HG02571 (cell line): ENCODE results near the gene TOR1B.
"Not testable (repeated sequence)": the region's sequence is repeated elsewhere in the genome, so short reads cannot be mapped to it uniquely, and the experiment has no call there.

Experiments used
- ATAC-seq: cut with Tn5 transposase; IDR thresholded peaks from one replicate; pipeline ENCODE4 v1.9.1; 2021; ENCODE audit warnings: mild to moderate bottlenecking, moderate library complexity; ENCODE audit not compliant: unreplicated experiment

TOR1B gene

DNA sequence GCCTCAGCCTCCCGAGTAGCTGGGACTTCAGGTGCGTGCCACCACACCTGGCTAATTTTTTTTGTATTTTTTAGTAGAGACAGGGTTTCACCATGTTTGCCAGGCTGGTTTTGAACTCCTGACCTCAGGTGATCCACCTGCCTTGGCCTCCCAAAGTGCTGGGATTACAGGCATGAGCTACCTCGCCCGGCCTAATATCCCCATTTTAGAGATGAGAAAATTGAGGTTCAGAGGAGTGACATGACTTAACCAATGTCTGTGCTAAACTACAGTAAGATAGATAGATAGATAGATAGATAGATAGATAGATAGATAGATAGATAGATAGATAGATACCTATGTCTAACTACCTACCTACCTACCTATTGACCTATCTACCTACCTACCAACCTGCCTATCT is 26.9 kb upstream of the TOR1B start:
- not testable (repeated sequence) for ATAC-seq

- no peak for ATAC-seq
Measured at GRCh38 chr9:129776566-129776937, 26.4 kb upstream of the TOR1B start.

DNA sequence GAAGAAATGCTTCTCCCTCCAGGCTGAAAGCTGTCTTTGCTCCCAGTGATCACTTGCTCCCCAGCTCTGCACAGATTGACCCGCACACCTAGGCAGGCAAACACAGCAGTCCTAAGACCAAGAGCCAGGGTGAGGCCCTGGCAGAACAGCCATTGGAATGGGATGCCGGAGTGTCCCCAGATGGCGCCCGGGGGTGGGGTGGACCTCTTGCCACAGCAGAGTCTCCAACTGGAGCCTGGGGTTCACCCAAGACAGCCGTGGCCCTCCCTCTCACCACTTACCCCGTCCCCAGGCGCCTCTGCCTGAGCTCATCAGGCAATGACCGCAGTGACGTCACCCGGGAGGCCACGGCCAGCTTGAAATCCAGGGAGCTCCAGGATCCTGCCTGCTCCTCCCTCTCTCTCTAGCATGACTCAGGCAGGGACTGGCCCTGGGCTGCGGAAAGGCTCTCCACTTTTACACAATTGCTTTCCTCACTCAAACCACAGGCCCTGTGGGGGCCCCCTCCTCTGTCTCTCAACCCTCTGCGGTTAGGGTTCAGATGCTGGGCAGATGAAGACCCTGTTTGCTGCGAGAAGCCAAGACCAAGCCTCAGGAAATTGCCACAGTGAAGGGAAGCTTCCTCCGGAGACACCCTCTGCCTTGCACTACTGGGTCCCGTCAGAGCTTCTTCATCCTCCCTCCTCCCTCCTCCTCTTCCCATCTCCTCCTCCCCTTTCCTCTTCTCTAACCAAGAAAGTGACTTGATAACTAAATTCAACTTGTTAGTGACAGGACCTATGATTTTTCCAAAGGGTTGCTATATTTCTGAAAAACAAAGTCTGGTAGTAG is 25.8 kb upstream of the TOR1B start:
- no peak for ATAC-seq

DNA sequence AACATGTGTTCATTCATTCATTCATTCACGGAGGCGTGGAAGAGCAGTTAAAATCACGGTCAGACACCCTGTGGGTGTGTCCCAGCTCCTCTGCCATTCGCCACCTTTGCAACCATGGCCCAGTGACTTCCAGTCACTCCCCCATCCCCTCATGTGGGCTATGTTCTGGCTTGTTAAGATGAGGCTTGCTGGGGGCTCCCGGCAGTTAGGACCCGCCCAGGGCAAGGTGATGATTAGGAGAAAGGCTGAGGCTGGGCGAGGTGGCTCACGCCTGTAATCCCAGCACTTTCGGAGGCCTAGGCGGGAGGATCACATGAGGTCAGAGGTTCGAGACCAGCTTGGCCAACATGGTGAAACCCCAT is 25.2 kb upstream of the TOR1B start:
- no peak for ATAC-seq

GRCh38 chr9:129778469-129778868 is 24.5 kb upstream of the TOR1B start:
- ATAC-seq, result no peak

- ATAC-seq, result no peak
Measured at GRCh38 chr9:129779560-129780190, 23.3 kb upstream of the TOR1B start.

GRCh38 chr9:129781131-129781530 is 21.9 kb upstream of the TOR1B start:
- ATAC-seq, result no peak

DNA sequence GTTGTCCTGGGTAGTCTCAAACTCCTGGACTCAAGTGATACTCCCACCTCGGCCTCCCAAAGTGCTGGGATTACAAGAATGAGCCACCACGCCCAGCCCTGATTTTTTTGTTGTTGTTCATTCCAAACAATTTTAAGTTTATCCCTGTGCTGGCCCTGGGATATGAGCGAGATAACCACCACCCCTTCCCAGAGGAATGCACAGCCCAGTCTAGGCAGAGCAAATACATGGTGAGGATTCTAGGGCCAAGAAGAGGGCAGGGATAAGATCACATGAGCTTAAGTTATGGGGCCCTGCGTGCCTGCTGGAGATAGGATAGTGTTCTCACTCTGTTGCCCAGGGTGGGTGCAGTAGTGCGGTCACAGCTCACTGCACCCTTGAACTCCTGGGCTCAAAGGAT is 21.0 kb upstream of the TOR1B start:
- no peak for ATAC-seq

GRCh38 chr9:129783516-129784361 is 19.2 kb upstream of the TOR1B start:
- ATAC-seq, result no peak

- ATAC-seq, result not testable (repeated sequence)
Measured at GRCh38 chr9:129784970-129785369, 18.0 kb upstream of the TOR1B start.

DNA sequence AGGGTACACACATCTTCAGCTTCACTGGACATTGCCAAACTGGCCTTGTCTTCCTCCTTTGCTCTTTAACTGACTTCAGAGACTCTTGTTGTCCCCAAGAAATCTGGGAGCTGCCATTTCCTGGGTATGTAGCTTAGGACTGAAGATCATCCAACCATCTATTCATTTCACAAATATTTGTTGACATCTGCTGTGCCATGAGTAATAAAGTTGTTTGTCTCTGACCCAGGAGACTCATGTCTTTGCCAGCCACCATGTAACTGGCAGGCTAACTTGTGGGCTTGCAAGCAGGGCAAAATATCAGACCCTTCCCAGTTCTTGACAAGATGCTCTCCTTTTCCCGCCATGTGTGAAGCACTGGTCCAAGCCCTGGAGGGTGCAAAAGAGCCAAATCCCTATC is 17.1 kb upstream of the TOR1B start:
- no peak for ATAC-seq

DNA sequence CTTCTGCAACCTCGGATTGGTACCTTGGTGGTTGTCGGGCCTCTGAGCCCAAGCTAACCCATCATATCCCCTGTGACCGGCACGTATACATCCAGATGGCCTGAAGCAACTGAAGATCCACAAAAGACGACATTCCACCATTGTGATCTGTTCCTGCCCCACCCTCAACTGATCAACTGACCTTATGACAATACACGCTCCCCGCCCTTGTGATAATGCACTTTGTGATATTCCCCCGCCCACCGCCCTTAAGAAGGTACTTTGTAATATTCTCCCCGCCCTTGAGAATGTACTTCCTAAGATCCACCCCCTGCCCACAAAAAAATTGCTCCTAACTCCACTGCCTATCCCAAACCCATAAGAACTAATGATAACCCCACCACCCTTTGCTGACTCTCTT is 16.5 kb upstream of the TOR1B start:
- ATAC-seq, result no peak

DNA sequence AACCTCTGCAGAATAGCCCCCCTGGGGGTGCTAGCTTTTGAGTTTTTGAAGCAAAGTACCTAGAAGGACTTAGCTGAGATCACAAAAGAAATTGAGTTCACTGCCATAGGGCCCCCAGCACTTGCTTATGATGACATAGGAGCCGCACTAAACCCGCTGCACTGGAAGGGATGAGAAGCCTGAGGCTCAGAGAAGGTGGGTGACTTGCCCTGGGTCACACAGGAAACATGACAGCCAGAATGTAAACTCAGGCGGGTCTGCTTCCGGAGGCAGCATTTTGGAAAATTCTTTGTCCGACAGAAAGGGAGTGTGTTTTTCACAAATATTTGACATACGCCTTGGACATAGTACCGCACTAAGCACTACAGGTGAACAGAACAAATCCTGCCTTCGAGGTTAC is 8.4 kb upstream of the TOR1B start:
- no peak for ATAC-seq

- ATAC-seq, result not testable (repeated sequence)
Measured at GRCh38 chr9:129796029-129796428, 7.0 kb upstream of the TOR1B start.

- ATAC-seq, result no peak
Measured at GRCh38 chr9:129798973-129799372, 4.0 kb upstream of the TOR1B start.

- no peak for ATAC-seq
Measured at GRCh38 chr9:129801504-129801903, 1.5 kb upstream of the TOR1B start.

DNA sequence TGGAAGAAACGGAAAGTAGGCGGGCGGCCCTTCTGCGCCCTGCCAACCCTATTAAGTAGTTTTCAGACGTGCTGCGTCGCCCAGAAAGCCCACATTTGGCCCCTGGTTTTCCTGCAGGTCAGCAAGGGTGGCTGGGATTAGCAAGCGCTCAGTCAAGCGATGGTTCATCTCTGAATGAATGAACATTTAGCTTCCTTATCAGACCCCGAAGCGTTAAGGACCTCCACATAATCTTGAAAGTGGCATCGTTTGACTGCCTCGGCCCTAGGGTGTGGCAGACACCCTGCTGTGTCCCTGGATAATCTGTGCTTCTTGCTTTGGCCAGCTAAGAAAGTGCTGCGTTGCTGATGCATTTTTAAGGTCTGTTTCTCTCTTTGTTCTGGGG is 684 bp downstream of the TOR1B start:
- no peak for ATAC-seq

DNA sequence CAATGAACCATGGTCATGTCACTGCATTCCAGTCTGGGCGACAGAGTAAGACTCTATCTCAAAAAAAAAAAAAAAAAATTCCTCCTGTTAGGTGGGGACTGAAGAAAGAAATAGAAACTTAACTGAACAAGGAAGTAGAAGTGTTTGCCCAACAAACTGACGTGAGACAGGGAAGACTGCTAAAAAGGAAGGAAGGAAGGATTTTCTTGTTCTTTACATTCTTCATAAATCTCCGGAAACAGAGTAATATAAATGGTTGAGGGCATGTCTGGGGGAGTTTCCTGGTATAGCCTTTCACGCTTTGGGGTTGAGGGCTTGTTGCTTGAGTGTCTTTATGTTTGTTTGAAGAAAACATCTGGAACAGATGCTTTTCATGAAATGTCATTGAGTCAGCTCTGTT is 3.1 kb downstream of the TOR1B start:
- ATAC-seq, result no peak

- no peak for ATAC-seq
Measured at GRCh38 chr9:129809346-129809745, 6.4 kb downstream of the TOR1B start.

DNA sequence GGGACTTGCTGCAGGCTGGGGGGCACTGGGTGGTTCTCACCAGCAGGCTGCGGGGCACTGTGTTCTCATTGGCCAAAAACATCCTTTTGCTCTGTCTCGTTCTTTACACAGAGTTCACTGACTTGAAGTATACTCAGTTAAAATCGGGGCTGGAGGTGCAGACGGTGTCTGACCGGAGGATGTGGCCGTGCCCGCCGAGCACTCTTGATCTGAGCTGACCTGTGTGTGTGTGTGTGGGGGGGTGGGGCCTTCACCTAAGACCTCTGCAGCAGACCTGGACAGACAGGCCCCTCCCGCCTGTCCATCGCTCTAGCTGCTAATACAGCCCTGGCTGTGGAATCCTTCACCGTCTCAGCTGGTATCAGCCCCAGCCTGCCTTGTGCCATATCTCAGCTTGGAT is 7.1 kb downstream of the TOR1B start:
- no peak for ATAC-seq

DNA sequence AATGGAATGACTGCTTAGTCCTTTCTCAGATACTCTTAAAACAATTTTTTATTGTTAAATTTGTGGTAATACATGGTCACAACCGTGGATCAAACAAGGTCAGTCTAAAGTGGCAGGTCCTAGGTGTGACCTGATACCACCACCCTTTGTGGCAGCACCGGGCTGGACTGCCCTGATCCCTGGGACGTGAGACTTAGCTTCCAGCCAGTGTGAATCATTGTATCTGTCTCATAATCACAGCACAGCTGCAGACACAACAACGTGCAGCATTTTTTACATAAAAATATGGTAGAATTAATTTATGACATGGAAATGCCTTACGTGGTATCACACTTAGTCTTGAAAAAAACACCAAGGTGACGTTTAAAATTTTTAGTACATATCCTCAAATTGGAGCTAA is 7.8 kb downstream of the TOR1B start:
- ATAC-seq, result no peak

GRCh38 chr9:129811967-129812363 is 9.0 kb downstream of the TOR1B start:
- ATAC-seq, result no peak
